T follicular helper cell (primary cell): Measurements from ENCODE around the gene TLR7.

ENCODE experiments used
- DNase-seq: peaks from one replicate; pipeline ENCODE4 v3.0.0-alpha.2; 2020; ENCODE audit warnings: low read depth

The TLR7 gene

GRCh38 chrX:12891171-12891570 lies 24.3 kb downstream of the TLR7 start:
- no peak for DNase-seq

DNA sequence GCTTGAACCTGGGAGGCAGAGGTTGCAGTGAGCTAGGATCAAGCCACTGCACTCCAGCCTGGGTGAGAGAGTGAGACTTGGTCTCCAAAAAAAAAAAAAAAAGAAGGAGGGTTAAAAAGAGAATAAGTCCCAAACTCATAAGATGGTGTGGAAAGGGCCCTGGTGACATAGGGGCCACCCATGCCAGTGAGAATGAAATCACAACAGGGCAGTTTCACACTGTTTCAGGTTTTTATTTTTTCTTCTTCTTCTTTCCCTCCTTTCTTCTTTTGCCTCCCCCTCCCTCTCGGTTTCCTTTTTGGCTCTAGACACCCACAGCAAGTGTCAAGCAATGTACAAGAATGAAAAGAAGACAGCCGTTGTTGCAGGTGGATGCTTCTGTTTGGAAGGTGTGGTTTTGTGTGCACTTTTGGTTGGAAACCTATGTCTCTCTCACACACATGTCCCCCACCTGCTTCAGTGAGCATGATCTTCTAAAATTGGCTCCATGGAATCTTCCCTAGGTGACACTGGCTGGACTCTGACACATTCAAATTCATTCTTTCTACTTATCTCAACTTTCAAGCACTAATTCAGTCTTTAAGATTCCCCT lies 25.1 kb downstream of the TLR7 start:
- no peak for DNase-seq

DNA sequence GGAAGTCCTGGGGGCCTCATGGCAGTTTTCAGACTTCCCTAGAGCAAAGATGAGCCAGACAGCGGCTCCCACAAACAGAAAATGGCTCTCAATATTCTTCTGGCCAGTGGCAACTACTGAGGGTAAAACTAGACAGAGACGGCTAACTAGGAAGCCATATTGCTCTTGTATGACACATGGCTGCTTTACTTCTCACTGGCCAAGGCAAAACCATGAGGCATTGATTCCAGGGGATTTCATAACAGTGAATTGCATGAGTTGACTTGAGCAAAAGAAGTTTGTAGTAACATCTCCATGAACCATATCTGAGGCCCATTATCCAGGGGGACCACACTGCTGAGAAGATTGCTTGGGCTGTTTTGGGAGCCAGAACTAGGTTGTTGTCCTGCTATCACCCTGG lies 25.8 kb downstream of the TLR7 start:
- no peak for DNase-seq

DNA sequence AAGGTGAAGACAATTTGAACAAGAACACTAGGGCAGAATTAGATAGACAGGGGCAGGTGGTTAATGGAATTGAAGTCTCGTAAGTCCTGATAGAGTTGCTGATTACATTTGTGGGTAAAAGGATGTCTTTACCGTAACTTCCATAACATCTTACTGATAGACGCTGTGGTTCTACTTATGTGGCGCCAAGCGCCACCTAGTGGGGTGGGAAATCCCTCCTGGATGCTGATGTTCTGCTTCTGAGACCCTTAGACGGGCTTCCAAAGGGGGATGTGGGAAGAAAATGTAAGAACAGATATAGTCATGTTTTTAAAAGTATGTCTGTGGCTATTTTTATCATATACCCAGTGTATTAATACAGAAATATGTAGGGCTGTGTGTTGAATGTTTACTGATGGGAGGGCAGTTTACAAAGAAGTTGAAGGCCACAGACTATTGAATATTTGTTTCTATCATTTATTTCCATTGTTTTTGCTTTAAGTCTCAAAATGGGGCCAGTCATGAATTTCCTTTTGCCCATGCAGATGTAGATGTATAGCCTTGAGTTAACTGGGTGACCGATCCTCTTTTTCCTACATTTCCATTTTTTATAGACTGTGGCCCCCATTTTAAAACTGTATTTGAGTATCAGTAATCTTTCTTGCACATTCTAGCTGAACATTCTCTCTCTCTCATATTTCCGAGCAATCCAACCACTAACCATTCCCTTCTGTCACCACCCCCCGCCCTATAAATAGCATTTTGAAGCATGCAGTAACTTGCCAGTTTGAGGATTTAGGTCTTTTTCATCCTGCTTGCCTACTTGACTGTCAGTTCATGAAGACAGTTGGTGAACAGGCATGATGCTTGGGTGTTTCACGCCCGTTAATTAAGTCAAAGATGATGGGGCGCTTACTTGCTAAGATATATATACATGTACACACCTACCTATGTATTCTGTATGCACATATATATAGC lies 27.5 kb downstream of the TLR7 start:
- peak; percentile 27 for DNase-seq

DNA sequence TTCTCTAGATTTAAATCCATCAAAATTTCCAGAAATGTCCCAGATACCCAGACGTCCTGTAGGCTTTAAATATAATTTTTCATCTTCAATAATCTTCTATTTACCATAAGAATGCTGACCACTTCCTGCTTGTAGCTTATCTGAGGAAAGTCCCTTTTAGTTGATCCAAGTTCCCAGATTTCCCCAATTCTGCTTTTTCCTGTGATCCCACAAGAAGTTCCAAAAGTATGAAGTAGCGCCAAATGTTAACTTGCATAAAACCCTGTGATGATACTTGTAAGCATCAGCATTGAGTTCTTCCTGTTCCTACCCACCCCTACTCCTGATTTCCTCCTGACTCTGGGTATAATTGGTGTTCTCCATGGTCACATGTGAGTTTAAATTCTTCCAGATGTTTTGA lies 29.0 kb downstream of the TLR7 start:
- no peak for DNase-seq

DNA sequence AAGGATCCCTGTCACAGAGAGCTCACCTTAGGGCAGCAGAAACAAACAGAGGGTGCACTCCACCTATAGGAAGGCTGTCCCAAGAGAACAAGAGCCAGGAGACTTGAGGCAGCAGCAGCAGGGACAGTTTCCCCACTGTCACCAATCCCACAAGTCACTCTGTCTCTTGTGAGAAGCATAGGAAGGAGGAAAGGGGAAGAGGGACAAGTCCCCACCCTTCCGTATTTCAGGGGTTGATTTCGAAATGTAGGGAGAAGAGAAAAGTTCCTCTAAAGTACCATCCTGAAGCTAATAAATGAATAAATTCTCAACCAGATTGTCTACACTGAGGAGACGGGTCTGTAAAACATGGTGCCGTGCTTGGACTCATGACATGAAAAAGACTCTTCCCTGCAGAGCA lies 30.1 kb downstream of the TLR7 start:
- DNase-seq, result no peak

GRCh38 chrX:12898073-12898472 lies 31.2 kb downstream of the TLR7 start:
- no peak for DNase-seq

DNA sequence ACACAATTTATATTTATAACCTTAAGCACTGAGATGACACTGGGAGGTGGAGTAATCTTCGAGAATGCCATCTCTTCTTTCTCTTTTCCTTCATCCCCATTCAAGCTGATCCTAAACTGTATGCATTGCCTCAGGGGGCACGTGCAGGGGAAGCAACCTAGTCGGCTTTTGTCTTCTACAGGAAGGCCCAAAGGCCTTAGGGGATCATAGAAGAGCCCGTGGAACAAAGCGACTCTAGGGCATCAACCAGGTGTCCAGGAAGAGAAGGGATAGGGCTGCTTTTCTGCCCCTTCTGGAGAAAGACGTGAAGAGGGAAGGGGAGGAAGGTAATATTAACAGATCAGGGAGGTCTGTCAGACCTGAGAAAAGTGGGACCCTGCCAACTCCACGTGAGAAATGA lies 32.6 kb downstream of the TLR7 start:
- DNase-seq, result no peak

DNA sequence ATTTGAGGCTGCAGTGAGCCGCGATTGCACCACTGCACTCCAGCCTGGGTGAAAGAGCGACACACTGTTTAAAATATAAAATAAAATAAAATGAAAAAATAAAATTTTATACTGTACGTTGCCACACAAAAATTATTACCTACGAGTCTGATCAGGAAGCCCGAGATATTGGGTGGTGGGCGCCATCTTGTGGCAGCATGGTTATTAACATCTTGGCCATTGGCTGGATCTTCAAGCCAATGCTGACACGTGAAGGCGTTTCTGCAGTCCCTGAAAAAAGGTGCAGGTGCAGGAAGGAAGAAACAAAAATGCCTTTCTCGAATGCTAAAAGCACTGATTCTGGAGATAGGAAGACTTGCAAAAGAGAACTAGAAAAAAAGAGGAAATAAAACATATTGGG lies 34.6 kb downstream of the TLR7 start:
- peak; percentile 52 for DNase-seq

DNA sequence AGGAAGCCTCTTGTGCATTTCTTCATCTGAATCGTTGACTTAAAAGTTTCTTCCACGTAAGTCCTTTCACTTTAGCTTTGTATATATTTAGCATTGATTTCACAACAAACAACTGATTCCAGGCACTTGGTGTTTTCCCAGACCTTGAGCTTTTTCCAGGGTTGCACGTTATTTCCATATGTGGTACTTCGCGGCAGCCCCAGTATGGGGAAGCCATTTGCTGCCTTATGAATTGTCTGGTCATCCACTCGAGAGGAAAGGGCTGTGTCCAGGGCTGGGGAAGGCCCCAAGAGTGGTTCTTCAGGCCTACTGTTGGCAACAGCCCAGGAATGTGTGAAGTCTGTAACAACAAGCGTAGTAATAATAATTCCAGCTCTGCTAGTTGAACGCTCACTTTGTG lies 36.8 kb downstream of the TLR7 start:
- no peak for DNase-seq

- no peak for DNase-seq
These were observed 39.3 kb downstream of the TLR7 start, which contains the start of gene TLR8 for GRCh38 chrX:12906046-12906761. Gene TLR8, plus strand, starts transcription at chrX:12906620. Its CDS starts 87 bp downstream, at chrX:12906707.

GRCh38 chrX:12910423-12911121 lies 43.7 kb downstream of the TLR7 start:
- DNase-seq, result no peak

DNA sequence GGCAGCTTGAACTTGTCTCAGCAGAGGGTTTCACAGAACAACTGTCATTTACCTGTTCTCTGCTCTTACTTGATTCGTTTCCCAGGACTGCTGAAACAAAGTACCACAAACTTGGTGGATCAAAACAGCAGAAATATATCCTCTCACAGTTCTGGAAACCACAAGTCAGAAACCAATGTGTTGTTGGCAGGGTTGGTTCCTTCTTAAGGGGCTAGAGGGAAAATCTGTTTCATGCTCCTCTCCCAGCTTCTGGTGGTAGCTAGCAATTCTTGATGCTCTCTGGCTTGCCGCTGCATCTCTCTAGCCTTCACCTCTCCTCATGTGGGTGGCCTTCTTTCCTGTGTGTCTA lies 44.2 kb downstream of the TLR7 start:
- DNase-seq, result no peak

- no peak for DNase-seq
These were observed 46.1 kb downstream of the TLR7 start for GRCh38 chrX:12912791-12913482.

DNA sequence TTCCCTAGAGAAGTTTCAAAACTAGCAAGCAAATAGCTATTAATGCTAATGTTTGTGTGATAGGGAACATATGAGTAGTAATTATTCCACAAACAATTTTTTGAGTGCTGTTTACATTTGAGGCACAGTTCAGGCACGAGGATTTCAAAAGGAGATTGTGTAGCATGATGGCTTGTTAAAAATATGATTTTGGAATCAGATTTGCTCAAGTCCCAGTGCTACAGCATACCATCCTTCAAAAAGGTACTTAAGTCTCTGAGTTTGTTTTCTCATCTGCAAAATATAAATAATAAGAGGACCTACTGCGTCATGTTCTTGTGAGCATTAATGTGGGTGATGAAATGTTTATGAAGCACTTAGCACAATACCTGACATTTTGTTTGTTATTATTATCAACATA lies 50.9 kb downstream of the TLR7 start:
- no peak for DNase-seq

- DNase-seq, result no peak
These were observed 52.2 kb downstream of the TLR7 start for GRCh38 chrX:12919051-12919450.

GRCh38 chrX:12919620-12920019 lies 52.7 kb downstream of the TLR7 start:
- DNase-seq, result no peak

DNA sequence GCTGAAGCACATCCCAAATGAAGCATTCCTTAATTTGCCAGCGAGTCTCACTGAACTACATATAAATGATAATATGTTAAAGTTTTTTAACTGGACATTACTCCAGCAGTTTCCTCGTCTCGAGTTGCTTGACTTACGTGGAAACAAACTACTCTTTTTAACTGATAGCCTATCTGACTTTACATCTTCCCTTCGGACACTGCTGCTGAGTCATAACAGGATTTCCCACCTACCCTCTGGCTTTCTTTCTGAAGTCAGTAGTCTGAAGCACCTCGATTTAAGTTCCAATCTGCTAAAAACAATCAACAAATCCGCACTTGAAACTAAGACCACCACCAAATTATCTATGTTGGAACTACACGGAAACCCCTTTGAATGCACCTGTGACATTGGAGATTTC lies 54.1 kb downstream of the TLR7 start:
- no peak for DNase-seq

DNA sequence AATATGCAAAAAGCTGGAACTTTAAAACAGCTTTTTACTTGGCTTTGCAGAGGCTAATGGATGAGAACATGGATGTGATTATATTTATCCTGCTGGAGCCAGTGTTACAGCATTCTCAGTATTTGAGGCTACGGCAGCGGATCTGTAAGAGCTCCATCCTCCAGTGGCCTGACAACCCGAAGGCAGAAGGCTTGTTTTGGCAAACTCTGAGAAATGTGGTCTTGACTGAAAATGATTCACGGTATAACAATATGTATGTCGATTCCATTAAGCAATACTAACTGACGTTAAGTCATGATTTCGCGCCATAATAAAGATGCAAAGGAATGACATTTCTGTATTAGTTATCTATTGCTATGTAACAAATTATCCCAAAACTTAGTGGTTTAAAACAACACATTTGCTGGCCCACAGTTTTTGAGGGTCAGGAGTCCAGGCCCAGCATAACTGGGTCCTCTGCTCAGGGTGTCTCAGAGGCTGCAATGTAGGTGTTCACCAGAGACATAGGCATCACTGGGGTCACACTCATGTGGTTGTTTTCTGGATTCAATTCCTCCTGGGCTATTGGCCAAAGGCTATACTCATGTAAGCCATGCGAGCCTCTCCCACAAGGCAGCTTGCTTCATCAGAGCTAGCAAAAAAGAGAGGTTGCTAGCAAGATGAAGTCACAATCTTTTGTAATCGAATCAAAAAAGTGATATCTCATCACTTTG lies 55.2 kb downstream of the TLR7 start:
- DNase-seq, result no peak

GRCh38 chrX:12922599-12922919 lies 55.7 kb downstream of the TLR7 start:
- DNase-seq, result no peak

DNA sequence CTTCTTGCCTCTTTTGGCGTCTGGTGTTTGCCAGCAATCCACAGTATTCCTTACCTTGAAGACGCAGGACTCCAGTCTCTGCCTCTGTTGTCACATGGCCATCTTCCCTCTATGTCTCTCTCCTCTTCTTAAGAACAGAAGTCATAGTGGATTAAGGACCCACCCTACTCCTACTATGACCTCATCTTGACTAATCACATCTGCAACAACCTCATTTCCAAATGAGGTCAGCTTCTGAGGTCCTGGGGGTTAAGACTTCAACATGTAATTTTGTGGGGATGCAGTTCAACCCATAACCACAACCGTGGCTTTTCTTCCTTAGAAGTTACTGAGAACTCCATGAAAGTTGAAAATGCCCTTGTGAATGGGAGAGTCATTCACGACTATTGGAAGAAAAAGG lies 62.8 kb downstream of the TLR7 start:
- DNase-seq, result no peak
